ENCODE data around the gene IMMP2L. TPM values are rescaled to one million over a fixed set of nuclear protein-coding genes. Genes with fewer than 3 reads are reported as not detected.

The IMMP2L gene
- total and polyA plus RNA-seq, 2 of the 8 experiments (the other 6 are each of a cell fraction or from before 2014, with no cell fraction given) = 2.3 to 10.1 TPM

GRCh38 chr7:111096997-111097396, 465.3 kb downstream of the IMMP2L start:
- H3K23me2 ChIP-seq (ENCODE audit: low read depth, low read length) = no peaks in the 10 kb centered on the region
- H3K4me1 ChIP-seq (replicated peaks in 1 of 4; ENCODE audit: control insufficient read depth in 3 of 4, insufficient read depth in 4 of 4, low read length in 3 of 4) = peaks cover 0 to 19% (median 8%) of the 10 kb centered on the region in 4 experiments; a peak in 5 of 7 replicates
- FAIRE-seq (peak; percentile 86), DNase-seq (ENCODE audit: low read depth in 1 of 2, low spot score in 2 of 2) (peak in 1 of 2 experiments; percentile 50)
- no peak overlapping the region for H3K56ac ChIP-seq (replicated peaks; ENCODE audit: insufficient read length, low read depth, low read length)
- H2BK20ac ChIP-seq (ENCODE audit: low read length) = no peak overlapping the region
- no peak overlapping the region for H3K18ac ChIP-seq (ENCODE audit: extremely low read depth, low read length)
- no peak overlapping the region for H2BK12ac ChIP-seq (ENCODE audit: low read depth, low read length)
- H4K8ac ChIP-seq (ENCODE audit: extremely low read depth, insufficient read depth, low read length) = no peak overlapping the region
- no peaks in the 10 kb centered on the region for H3K79me2 ChIP-seq (ENCODE audit: control insufficient read depth in 1 of 2, insufficient read depth in 2 of 2, low read length in 2 of 2)
- no peaks in the 10 kb centered on the region for H3K9me3 ChIP-seq (ENCODE audit: insufficient read depth in 2 of 2, low read depth in 1 of 2, low read length in 1 of 2)
- ChIA-PET CTCF (ENCODE audit: partially characterized antibody) (interaction anchor here (0.7 to 1.4 kb wide), 7 partner anchors 10 to 809 kb away, joined by 3 to 5 read pairs (median 3); no protein-coding TSS in a partner anchor), POLR2A (ENCODE audit: partially characterized antibody) (interaction anchor here (1.0 kb wide), 1 partner anchor 465 kb away, joined by 4 read pairs; the partner anchor contains the start of gene IMMP2L)
- no peaks in the 10 kb centered on the region for H3K36me3 ChIP-seq (ENCODE audit: control insufficient read depth in 2 of 4, insufficient read depth in 4 of 4, low read length in 3 of 4)
- no peak overlapping the region for H3K27ac ChIP-seq (ENCODE audit: low read depth, low read length)
- H3K27me3 ChIP-seq (replicated peaks in 1 of 4; ENCODE audit: control insufficient read depth in 3 of 4, extremely low read depth in 1 of 4, insufficient read depth in 3 of 4, low read length in 3 of 4) = no peaks in the 10 kb centered on the region
- H3K4ac ChIP-seq (replicated peaks; ENCODE audit: insufficient read length, low read depth, low read length) = no peak overlapping the region
- H3K4me2 ChIP-seq (ENCODE audit: insufficient read depth in 1 of 2, low read depth in 2 of 2, low read length in 2 of 2) = peak overlapping the region in 1 of 2 experiments; percentile 47; a peak in 2 of 4 replicates
- no peaks in the 10 kb centered on the region for H4K20me1 ChIP-seq (replicated peaks in 1 of 2; ENCODE audit: control insufficient read depth in 1 of 2, insufficient read depth in 2 of 2, low read length in 2 of 2)
- no peak overlapping the region for H2AFZ ChIP-seq (ENCODE audit: low read length)
- H2BK120ac ChIP-seq (replicated peaks; ENCODE audit: low read depth, low read length) = no peak overlapping the region
- H2BK15ac ChIP-seq (ENCODE audit: low read length) = no peak overlapping the region
- 1% methylated on average over 3 of the region's 3 CpGs; no CpG with 5 or more reads in 1 of the 2 experiments for WGBS, 2 experiments (ENCODE audit: extremely low coverage in 1 of 2, insufficient coverage in 1 of 2, insufficient read length in 1 of 2, insufficient replicate concordance in 2 of 2, low coverage in 1 of 2, low lambda C conversion rate in 2 of 2, missing lambda C conversion rate in 1 of 2)
- H2AK5ac ChIP-seq (ENCODE audit: low read depth, low read length) = no peak overlapping the region
- H3K14ac ChIP-seq (ENCODE audit: insufficient read length) = no peak overlapping the region
- H4K5ac ChIP-seq (ENCODE audit: insufficient read length, low read depth, low read length) = no peak overlapping the region
- no peak overlapping the region for H3K9ac ChIP-seq (replicated peaks in 1 of 4; ENCODE audit: extremely low read depth in 1 of 4, low read depth in 3 of 4, low read length in 3 of 4)
- H2BK5ac ChIP-seq (ENCODE audit: low read depth, low read length) = no peak overlapping the region
- H3K23ac ChIP-seq (ENCODE audit: insufficient read length) = no peak overlapping the region
- H3K79me1 ChIP-seq (ENCODE audit: low read depth, low read length) = no peaks in the 10 kb centered on the region
- peak overlapping the region in 1 of 4 experiments; percentile 41; a peak in 1 of 8 replicates for H3K4me3 ChIP-seq (ENCODE audit: extremely low read depth in 1 of 4, insufficient read depth in 2 of 4, low read depth in 3 of 4, low read length in 4 of 4)
- H4K91ac ChIP-seq (replicated peaks; ENCODE audit: insufficient read length, low read length) = no peak overlapping the region
- TF ChIP-seq TCF12 (IDR thresholded peaks at IDR 0.05; ENCODE audit: low read depth, low read length) (peak; percentile 79; the same call in 1 of the 2 replicates), RFX5 (IDR thresholded peaks at IDR 0.05; ENCODE audit: borderline replicate concordance, low read depth, low read length) (no peak), CHD2 (IDR thresholded peaks at IDR 0.05; ENCODE audit: low read length) (0 out of 2 replicates have a peak, but pooled peaks have one; percentile 47), GABPA (IDR thresholded peaks at IDR 0.05; ENCODE audit: borderline replicate concordance, insufficient read depth, low read length) (no peak), CTBP2 (IDR thresholded peaks at IDR 0.05; ENCODE audit: borderline replicate concordance, insufficient read depth, insufficient read length, low read length) (no peak), ZNF274 (IDR thresholded peaks at IDR 0.05; ENCODE audit: borderline replicate concordance, extremely low read depth, low read length) (no peak), CREB1 (IDR thresholded peaks at IDR 0.05) (no peak), BRCA1 (IDR thresholded peaks at IDR 0.05; ENCODE audit: low read depth, low read length) (no peak), BCL11A (IDR thresholded peaks at IDR 0.05; ENCODE audit: low read depth in 2 of 2, low read length in 2 of 2) (peak; percentile 13 to 61), POLR2A (IDR thresholded peaks at IDR 0.05; ENCODE audit: control extremely low read depth in 1 of 2, low read depth in 2 of 2, low read length in 2 of 2) (no peak), SP4 (IDR thresholded peaks at IDR 0.05; ENCODE audit: low read length) (no peak), USF2 (IDR thresholded peaks at IDR 0.05; ENCODE audit: low read length) (no peak)

All from H1 (cell line).